NB4 (cell line): ENCODE results near the gene SCLT1.

Experiments used
- DNase-seq: peaks from one replicate; pipeline ENCODE4 v3.0.0; 2010; ENCODE audit warnings: low read depth
- H3K4me3 ChIP-seq: one replicate; pipeline ENCODE4 v1.5.1; 2011; ENCODE audit warnings: mild to moderate bottlenecking, low read depth, low read length, moderate library complexity
- CTCF ChIP-seq: IDR thresholded peaks from one replicate; pipeline ENCODE4 v1.5.1; 2012; ENCODE audit warnings: low read depth, low read length
- MYC ChIP-seq: IDR thresholded peaks from 2 replicates; pipeline ENCODE4 v1.6.1; 2011; ENCODE audit warnings: low read depth, low read length
- POLR2A ChIP-seq: IDR thresholded peaks from 2 replicates; pipeline ENCODE4 v1.6.1; 2011; ENCODE audit warnings: mild to moderate bottlenecking; ENCODE audit not compliant: insufficient read length; ENCODE audit errors: extremely low read depth
- TF ChIP-seq, protein P1 (sequence below): IDR thresholded peaks from 2 replicates; pipeline ENCODE4 v1.6.1; 2011; ENCODE audit warnings: low read depth, low read length

The SCLT1 gene

GRCh38 chr4:128906581-128906980 is 186.8 kb downstream of the SCLT1 start:
- TF ChIP-seq MYC (no peak), CTCF (no peak), POLR2A (no peak)
- TF ChIP-seq, protein P1, sequence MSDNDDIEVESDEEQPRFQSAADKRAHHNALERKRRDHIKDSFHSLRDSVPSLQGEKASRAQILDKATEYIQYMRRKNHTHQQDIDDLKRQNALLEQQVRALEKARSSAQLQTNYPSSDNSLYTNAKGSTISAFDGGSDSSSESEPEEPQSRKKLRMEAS, result no peak
- DNase-seq, result no peak
- H3K4me3 ChIP-seq, result no peak overlapping the region

DNA sequence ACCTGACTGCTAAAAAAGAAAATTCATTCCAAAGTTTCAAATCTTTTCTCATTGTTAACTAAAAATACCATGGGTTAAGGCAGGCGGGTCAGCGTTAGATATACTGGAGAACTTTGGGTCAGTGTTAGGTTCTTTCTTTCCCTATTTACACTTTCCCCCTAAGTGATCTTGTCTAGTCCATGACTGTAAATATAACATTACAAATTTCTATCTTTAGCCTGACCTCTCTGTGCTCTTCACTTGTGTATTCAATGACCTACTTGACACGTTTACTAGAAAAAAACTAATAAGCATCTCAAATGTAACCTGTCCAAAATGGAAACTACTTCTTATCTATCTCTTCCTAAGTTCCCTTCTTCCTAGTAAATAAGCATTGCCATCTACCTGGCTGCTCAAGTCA is 188.5 kb downstream of the SCLT1 start:
- DNase-seq, result no peak
- no peak overlapping the region for H3K4me3 ChIP-seq
- TF ChIP-seq MYC, result no peak
- TF ChIP-seq, protein P1, result no peak
- no peak for TF ChIP-seq POLR2A
- no peak for TF ChIP-seq CTCF

DNA sequence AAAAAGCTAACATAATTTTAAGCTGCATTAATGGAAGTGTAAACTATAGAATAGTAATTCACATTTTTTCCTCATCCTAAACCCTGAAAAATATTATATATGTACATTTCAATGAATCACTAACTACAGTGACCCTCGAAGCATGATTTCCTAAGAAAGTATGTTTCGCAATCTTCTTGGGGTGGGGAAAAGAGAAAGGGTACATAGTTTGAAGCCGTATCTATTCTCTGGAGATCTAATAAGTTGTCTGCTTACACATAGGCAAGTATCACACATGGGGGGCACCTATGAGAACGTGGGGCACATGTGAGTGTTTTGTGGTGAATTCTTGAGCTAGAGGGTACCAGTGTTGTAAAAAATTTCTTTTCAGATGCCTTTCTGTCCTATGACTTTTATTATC is 212.7 kb downstream of the SCLT1 start:
- H3K4me3 ChIP-seq, result no peak overlapping the region
- peak; percentile 45 for DNase-seq
- TF ChIP-seq POLR2A (no peak), MYC (no peak), CTCF (no peak)
- TF ChIP-seq, protein P1, result no peak

DNA sequence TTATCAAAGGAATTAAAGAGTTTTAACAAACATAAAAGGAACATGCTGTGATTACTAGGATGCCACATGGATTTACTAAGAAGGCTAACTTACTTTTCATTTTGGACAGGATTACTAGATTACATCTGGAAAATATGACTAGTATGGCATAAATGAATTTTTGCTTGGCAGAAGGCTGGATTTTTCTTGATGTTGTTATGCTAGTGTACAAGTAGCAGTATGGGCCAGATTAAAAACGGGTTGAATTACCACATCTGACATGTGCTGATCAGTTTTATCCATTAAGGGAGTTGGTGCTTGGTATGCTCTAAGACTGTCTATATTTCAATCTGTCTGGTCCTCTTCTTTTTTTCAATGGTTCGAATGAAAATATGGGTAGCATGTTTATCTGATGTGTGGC is 213.4 kb downstream of the SCLT1 start:
- no peak overlapping the region for H3K4me3 ChIP-seq
- TF ChIP-seq, protein P1, result no peak
- TF ChIP-seq POLR2A (no peak), CTCF (no peak), MYC (no peak)
- DNase-seq, result no peak

- TF ChIP-seq, protein P1, result no peak
- no peak for TF ChIP-seq MYC
- TF ChIP-seq CTCF, result no peak
- TF ChIP-seq POLR2A, result no peak
- no peak for DNase-seq
- no peak overlapping the region for H3K4me3 ChIP-seq
Measured at GRCh38 chr4:128879283-128879682, 214.1 kb downstream of the SCLT1 start.

DNA sequence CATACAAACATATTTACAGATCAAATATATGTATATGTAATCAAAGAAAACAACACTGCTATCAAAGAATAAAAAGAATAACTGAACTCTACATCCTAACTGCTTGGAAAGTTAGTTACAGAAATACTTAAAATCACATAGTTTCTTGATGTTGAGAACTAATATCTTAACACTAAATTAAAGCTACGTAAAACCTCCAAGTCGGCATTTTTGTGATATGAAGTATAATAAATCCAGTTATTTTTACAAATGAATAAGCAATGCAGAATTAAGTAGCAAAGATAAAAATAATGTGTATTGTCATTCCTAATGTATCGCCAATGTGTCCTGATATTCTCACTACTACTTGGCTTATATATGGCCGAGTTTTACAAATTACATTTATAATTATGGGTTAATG is 215.4 kb downstream of the SCLT1 start:
- no peak for TF ChIP-seq CTCF
- no peak for TF ChIP-seq MYC
- TF ChIP-seq, protein P1, result no peak
- no peak for TF ChIP-seq POLR2A
- no peak for DNase-seq
- no peak overlapping the region for H3K4me3 ChIP-seq
